CD4-positive, alpha-beta T cell treated with Interleukin-4 for 1 hour (primary cell): Measurements from ENCODE around the gene PRR20D.
"Not testable (repeated sequence)": the region's sequence is repeated elsewhere in the genome, so short reads cannot be mapped to it uniquely, and the experiment has no call there.

Experiments used
- DNase-seq, 2 donors: peaks; one replicate each; pipeline ENCODE4 v3.0.0-alpha.2; 2020 to 2022

Gene PRR20D

DNA sequence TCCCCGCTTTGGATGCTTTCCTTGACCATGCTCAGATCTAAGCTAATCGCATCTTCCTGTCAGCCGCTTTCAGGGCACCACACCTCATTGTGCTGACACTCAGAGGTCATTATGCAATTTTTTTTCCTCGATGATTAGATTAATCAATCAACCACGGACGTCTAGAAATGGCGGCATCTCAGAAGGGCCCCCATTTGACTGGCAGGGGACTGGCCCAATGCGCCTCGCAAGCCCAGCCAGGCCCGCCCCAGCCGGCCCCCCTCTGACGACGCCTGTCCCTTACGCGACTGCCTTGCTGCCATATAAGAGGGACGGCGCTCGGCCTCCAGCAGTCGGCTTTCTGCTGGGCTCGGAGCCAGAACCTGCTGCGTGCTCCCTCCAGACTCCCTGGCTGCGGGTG is at the start of gene PRR20D:
Gene PRR20D (plus strand): TSS at position 301 of the 400 bp plus-strand sequence. CDS start 387 bp downstream, outside the sequence.
- DNase-seq = not testable (repeated sequence)

DNA sequence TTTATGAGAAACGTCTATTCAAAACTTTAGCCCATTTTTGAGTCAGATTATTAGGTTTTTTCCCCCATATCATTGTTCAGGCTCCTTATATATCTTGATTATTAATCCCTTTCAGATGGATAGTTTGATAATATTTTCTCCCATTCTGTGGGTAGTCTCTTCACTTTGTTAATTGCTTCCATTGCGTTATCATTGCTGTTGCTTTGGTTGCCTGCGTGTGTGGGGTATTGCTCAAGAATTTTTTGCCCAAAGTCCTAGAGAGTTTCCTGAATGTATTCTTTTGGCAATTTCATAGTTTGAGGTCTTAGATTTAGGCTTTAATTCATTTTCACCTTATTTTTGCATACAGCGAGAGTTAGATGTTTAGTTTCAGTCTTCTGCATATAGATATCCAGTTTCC is 45.5 kb upstream of the PRR20D start:
- DNase-seq = no peak

DNA sequence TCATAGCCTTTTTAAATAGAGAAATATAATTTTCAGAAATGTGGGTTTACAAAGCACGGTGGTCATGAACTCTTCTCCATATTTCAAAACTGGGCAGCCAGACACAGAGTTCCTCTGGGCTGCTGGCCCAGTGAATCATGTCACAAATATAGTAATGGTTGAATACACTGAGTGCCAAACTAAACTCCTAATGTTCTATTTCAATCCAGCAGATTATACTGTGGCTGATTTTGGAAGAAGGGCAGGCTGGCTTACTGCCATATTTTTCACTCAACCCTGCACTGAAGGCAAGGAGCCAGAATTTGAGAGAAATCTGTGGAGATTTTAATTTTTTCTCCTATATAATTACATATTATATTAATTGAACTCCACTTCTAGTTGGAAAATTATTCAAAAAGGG is 36.8 kb upstream of the PRR20D start:
- DNase-seq = no peak

DNA sequence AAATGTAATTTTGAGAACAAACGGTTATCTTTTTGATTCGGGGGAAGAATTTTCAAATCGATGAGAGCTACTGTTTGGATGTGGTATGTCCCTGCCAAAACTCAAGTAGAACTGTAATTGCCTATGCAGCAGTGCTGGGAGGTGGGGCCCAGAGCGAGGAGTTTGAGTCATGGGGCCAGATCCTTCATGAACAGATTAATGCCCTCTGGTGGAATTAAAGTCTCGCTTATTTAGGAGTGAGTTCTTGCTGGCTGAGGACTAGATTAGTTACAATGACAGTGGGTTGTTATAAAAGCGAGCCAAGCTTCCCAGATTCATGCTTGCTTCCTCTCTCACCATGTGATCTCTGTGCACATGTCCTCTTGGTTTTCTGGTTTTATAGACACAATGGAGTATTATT is 31.5 kb upstream of the PRR20D start:
- no peak for DNase-seq

DNA sequence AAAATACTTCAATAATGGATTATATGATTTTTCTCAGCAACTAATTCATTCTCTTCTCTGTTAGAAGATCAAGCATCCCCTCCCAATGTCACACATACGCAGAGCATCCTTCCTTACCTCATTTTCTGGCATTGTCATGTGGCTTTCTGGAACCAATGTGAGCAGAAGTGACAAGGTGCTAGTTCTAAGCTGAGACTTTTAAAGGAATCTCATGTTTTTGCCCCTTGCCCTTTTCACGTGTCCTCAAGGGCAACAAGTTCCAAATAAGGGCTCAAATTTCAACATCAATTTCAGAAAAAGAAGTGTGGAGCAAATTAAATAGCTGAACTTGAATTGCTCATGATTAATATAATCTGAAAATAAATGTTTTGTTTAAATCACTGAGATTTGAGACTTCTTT is 24.3 kb upstream of the PRR20D start:
- DNase-seq = no peak

DNA sequence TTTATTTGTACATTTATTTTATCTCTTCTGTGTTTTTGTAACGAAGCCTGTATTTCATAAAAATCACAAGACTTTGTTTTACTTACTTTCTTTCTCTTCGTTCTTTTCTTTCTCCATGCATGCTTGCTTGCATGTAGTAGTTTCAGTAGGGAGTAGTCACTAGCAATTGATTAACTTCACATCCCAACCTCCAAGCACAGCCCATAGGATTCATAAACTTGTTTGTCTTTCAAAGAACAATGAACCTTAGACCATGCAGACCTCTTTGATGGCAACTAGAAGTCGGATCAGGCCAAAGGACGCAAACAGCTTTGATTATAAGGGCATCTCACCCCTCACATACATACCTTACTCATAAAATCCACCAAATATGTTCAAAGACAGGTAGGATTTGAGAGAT is 22.8 kb upstream of the PRR20D start:
- DNase-seq = no peak

DNA sequence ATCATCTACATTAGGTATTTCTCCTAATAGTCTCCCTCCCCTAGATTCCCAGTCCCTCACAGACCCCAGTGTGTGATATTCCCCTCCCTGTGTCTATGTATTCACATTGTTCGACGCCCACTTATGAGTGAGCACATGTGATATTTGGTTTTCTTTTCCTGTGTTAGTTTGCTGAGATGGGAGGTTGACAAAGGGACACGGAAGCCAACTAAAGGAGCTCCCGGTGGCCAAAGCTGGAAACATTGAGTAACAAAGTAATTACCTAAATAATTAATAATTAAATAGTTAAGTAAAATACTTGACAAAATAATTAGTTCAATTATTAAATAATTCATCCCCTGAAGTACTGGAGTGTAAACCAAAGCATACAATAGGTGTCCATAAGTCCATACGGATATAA is 21.4 kb upstream of the PRR20D start:
- DNase-seq = no peak

DNA sequence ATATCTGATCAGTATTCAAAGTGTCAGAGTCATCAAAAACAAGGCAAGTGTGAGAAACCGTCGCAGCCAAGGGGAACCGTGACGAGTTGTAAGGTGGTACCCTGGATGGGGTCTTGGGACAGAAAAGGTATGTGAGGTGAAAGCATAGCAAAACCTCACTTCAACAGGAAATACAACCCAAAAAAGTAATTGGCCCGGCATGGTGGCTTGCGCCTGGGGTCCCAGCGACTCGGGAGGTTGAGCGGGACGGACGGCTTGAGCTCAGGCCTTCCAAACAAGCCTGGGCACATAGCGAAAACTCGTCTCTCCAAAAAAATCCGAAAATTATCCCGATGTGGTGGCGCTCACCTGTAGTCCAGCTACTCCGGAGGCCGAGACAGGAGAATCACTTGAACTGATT is 20.7 kb upstream of the PRR20D start:
- DNase-seq = not testable (repeated sequence)

DNA sequence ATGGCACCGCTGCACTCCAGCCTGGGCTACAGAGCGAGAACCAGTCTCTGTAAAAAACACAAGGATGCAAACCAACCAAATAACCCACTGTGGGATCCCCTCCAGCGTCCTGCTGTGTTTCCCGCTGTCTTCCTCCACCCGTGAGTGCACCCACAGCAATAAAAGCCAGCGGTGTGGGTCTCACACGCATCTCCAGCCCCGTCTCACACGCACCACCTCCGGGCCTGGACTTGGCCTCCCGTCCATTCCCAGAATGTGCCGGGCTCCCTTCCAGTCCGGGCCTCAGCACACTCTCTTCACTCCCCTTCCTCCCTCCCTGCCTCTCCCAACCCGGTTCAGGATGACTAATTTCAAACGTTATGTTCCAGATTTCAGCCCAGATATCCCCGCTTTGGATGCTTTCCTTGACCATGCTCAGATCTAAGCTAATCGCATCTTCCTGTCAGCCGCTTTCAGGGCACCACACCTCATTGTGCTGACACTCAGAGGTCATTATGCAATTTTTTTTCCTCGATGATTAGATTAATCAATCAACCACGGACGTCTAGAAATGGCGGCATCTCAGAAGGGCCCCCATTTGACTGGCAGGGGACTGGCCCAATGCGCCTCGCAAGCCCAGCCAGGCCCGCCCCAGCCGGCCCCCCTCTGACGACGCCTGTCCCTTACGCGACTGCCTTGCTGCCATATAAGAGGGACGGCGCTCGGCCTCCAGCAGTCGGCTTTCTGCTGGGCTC is 20.0 kb upstream of the PRR20D start, which contains the start of gene PRR20A:
Gene PRR20A (plus strand): TSS at position 684 of the 734 bp plus-strand sequence. CDS start 387 bp downstream, outside the sequence.
- DNase-seq = not testable (repeated sequence)

DNA sequence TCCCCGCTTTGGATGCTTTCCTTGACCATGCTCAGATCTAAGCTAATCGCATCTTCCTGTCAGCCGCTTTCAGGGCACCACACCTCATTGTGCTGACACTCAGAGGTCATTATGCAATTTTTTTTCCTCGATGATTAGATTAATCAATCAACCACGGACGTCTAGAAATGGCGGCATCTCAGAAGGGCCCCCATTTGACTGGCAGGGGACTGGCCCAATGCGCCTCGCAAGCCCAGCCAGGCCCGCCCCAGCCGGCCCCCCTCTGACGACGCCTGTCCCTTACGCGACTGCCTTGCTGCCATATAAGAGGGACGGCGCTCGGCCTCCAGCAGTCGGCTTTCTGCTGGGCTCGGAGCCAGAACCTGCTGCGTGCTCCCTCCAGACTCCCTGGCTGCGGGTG is 13.2 kb upstream of the PRR20D start, which contains the start of gene PRR20B:
Gene PRR20B (plus strand): TSS at position 301 of the 400 bp plus-strand sequence. CDS start 387 bp downstream, outside the sequence.
- DNase-seq = not testable (repeated sequence)

DNA sequence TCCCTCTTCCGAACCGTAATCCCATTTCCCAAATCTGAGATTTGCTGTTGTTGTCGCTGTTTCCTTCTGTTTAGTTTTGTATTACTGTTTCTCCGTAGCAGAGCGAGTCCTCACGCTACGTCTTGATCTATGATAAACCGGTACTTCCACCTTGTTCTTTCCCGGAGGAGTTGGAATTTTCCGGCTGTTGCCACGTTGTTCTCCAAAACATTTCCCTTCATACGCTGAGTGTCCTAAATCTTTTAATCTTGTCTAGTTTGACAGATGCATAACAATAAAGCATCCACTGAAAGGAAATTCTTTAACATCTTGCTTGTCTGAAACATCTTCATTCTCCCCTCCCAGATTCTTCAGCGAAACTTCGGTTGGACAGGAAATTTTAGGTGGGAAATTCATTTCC is 12.3 kb upstream of the PRR20D start:
- not testable (repeated sequence) for DNase-seq

DNA sequence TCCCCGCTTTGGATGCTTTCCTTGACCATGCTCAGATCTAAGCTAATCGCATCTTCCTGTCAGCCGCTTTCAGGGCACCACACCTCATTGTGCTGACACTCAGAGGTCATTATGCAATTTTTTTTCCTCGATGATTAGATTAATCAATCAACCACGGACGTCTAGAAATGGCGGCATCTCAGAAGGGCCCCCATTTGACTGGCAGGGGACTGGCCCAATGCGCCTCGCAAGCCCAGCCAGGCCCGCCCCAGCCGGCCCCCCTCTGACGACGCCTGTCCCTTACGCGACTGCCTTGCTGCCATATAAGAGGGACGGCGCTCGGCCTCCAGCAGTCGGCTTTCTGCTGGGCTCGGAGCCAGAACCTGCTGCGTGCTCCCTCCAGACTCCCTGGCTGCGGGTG is 6.7 kb upstream of the PRR20D start, which contains the start of gene PRR20C:
Gene PRR20C (plus strand): TSS at position 301 of the 400 bp plus-strand sequence. CDS start 387 bp downstream, outside the sequence.
- not testable (repeated sequence) for DNase-seq

DNA sequence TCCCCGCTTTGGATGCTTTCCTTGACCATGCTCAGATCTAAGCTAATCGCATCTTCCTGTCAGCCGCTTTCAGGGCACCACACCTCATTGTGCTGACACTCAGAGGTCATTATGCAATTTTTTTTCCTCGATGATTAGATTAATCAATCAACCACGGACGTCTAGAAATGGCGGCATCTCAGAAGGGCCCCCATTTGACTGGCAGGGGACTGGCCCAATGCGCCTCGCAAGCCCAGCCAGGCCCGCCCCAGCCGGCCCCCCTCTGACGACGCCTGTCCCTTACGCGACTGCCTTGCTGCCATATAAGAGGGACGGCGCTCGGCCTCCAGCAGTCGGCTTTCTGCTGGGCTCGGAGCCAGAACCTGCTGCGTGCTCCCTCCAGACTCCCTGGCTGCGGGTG is 6.5 kb downstream of the PRR20D start, which contains the start of gene PRR20E:
Gene PRR20E (plus strand): TSS at position 301 of the 400 bp plus-strand sequence. CDS start 387 bp downstream, outside the sequence.
- DNase-seq = not testable (repeated sequence)

DNA sequence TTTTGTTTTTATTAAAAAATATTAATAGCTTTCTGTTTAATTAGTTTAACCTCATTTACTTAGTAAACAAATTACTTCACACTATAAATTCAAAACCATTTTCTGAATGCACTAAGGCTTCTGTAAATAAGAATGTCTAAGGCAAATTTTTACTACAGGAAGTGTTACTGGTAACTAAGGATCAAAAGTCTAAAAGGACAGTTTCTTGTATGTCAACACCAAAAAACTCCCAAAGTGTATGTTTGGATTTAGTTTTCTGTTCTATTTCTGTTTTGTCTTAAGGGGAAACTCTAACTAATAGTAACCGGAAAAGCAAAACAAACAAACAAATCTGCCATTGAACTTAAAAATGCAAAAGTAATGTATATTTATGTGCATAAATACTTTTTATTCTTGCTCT is 31.2 kb downstream of the PRR20D start:
- no peak for DNase-seq

DNA sequence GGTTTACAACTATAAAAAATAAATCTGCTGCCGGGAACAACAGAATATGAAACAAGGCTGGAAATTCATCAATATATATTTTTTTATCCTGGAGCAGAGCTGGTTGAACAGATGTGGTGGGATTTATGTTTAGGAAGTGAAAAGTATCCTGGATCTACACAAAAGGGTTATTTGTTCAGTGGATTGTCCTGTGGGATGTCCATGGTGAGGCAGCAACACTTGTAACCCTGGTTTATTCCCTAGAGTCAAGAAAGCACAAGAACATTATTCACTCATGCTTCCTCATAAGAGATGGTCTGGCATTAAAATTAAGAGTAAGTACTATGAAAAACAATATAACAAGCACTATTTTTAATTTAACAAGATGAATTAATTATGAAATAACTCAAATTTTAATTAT is 52.6 kb downstream of the PRR20D start:
- DNase-seq = no peak
